ENCODE measurements around the gene PLXND1.
"Not testable (repeated sequence)": the region's sequence is repeated elsewhere in the genome, so short reads cannot be mapped to it uniquely, and the experiment has no call there.

PLXND1 gene

DNA sequence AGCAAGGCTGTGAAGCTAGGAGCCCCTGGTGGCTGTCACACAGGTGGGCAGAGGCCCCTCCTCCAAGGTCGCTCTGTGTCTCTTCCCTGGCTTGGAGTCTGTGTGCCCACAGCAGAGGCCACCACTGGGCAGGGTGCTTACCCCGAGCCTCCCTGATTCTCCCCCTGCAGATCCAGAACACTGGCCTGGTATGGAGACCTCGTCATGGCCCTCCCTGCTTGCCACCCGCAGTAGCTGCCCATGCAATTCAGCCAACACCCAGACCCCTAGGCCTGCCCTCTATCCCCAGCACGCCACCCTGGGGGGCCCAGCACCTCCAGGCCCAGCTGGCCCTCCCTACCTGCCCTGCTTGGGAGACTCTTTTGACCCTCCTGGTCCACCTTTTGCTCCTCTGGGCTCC, 83.5 kb downstream of the PLXND1 start:
- DNase-seq, result no peak

DNA sequence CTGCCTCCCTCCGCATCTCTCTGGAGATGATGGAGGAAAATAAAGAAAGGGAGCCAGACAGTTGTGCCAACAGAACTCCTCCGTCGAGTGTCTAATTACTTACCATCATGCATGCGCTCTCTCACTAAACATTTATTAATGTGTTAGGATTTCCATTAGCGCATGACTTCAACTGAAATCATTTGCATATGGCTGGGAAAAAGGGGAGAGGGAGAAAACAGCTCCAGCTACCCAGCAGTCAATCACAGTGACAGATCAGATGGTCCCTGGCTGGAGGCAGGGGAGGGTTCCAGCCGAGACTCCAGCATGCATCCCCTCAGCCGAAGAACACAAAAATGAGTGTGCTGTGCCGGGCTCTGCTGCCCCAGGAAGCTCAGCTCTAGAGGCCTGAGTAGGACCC, 84.9 kb downstream of the PLXND1 start:
- DNase-seq, result no peak

DNA sequence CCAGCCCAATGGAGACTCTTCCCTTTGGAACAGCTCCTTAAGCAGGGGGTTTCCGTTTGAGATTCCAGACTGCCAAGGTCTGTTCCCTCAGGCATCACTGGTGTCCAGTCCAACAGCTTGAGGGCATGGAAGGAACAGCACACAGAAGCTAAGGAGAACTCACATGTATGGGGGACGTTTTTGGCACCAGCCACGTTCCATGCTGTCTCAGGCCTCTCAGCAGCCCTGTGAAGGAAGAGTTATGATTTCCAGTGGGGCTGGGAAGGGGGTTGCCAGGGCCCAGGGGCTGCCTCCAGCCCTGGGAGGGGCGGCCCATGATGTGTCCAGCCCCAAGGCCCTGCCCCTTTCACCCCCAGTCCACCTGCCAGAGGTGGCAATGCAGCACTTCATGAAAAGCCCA, 85.5 kb downstream of the PLXND1 start:
- DNase-seq, result no peak

DNA sequence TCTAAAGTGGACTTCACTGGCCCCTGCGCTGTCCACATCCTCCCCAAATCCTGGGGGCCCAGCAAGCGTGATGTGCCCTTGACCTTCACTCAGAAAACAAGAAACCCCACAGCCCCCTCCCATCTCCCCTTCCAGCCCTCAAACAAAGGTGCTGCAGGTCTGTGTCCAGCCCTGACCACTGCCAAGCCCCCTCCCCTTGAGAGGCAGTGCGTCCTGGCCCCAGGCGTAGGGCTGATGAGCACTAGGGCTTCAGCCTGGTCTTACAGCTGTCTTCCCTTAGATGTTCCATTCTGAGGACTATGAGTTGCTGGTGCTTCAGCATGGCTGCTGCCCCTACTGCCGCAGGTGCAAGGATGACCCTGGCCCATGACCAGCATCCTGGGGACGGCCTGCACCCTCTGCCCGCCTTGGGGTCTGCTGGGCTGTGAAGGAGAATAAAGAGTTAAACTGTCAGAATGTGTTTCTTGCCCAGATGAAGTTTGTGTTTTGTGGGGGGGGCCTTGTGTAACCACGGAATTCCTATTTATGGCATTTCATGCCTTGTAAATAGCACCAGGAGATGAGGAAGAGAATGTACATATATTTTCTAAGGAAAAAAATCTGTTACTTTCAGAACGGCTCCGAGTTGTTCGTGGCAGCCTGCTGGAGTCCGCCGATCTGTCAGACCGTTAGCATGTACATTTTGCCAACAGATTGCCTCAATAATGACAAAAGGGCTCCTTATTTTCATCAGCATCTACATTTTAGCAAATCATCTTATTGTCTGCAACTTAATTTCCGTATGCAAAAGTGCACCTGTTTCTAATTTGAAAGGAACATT, 86.4 kb downstream of the PLXND1 start:
- no peak for DNase-seq

DNA sequence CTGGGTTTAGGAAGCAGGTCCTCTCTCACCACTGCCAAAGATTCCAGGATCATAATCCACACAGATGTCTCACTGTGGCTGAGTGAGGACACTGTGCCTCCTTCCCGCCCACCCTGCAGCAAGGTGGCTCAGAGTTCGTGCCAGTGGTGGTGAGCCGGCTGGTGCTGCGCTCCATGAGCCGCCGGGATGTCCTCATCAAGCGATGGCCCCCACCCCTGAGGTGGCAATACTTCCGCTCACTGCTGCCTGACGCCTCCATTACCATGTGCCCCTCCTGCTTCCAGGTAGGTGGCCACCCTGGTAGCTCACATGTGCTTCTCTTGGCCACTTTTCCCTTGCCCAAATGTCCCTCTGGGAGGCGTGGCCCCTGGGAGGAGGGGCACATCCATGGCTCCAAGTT, 87.0 kb downstream of the PLXND1 start:
- no peak for DNase-seq

DNA sequence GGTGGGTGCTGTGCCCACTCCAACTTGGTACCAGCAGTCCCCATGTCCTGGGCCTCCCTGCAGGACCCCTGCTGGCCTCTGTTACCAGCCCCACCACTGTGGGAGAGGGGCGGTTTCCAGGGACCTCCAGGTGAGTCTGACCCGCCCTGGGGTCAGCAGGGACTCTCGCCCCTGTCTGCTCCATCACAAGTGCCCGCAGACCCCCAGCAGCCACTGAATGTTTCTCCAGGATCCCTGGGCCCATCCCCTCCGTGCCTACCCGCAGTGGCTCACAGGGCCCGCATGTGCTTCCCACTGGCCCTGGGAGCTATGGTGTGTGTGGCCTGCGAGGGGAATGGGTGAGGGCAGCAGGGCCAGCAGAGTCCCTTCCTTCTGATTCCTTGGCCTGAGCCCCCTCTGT, 87.9 kb downstream of the PLXND1 start:
- DNase-seq, result no peak

DNA sequence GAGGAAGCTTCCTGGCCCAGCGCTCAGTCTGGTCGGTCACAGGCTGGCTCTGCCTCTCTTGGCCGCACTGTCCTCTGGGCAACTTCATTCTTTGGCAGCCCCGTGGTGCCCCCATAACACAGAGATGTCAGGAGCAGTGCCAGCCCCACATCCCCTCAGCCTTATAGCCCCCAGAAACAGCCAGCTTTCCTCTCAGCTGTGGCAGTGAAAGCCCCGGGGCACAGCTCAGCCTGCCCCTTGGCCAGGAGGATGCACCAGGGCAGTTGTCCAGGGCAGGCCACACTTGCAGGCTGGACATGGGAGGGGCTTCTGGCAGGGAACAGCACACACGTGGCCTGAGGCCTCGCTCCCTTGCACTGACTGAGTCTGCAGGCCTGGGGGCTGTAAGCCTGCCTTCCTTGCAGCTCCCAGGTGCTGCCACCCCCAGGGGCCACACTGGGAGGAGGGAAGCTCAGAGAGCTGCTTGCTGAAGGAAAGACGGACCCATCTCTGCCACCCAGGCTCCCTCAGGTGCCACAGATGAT, 88.4 kb downstream of the PLXND1 start:
- DNase-seq, result no peak

DNA sequence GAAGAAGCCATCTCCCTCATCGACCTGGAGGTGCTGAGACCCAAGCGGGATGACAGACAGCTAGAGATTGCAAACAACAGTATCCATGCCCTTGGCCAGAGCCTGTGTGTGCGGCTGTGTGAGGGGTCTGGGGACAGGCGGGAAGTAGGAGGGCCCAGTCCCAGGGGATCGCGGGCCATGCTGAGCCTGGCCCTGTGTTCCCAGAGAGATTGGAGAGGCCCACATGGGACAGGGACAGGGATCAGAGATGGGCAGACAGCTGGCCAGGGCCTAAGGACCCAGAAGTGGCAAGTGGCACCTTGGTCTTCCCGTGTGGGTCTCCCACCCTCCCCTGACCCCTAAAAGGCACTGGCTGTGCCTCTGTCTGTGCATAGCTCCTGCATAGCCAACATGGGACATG, 89.0 kb downstream of the PLXND1 start:
- DNase-seq, result no peak

DNA sequence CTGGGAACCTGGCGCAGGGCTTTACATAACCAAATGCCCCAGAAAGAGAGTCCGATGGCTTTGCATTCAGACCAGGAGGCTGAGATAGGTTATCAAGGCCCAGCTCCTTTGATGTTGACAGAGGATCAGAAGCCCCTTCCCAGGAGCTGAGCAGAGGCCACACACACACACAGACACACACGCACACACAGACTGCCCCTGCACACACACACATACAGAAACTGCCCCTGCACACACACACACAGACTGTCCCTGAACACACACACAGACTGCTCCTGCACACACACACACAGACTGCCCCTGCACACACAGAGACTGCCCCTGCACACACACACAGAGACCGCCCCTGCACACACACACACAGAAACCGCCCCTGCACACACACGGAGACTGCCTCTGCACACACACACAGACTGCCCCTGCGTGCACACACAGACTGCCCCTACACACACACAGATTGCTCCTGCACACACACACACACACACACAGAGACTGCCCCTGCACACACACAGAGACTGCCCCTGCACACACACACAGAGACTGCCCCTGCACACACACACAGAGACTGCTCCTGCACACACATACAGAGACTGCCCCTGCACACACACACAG, 90.5 kb downstream of the PLXND1 start:
- not testable (repeated sequence) for DNase-seq

DNA sequence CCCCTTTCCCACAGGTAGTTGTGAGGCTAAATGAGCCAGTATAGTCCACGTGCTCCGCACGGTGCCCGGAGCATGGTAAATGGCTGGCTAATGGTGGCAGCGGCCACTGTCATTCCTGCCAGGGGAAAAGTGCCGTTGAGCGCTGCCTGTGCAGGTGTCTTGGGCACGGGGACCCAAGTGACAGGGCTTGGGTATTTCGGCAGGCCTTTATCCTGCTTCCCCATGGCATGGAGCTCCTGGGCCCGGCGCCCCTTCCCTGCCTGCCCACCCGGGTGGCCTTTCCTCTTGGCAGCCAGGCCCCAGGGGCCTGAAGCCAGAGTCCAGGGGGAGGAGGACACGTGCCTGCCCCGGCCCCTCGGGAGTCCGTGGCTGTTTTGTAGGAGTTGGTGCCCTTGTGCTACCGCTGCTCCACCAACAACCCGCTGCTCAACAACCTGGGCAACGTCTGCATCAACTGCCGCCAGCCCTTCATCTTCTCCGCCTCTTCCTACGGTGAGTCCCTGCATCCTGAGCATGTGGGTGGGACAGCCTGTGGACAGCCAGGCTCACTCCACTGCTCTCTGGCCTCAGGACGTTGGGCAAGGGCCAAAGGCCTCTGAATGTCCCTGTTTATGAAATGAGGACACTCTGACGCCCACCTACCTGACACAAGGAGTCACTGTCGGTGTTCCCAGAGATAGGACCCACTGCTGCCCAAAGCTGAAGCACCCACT, 91.2 kb downstream of the PLXND1 start:
- not testable (repeated sequence) for DNase-seq

DNA sequence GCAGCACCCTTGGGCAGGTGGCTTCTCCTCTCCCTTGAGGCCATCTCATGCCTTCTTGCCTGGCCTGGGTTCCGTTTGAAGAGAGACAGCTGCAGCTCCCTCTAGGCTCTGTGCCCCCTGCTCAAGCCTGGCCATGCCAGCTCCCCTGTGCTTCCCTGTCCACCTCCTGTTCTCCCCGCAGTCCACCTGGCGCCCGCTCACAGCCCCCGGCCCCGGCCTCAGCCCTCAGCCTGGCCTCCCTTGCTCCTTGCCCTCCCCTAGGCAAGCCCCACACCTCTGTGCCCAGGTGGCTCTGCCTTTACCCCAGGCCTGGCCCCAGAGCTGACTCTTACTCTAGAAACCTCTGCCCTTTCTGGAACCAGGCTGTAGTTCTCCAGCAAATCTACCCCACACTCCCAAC, 91.9 kb downstream of the PLXND1 start:
- no peak for DNase-seq

DNA sequence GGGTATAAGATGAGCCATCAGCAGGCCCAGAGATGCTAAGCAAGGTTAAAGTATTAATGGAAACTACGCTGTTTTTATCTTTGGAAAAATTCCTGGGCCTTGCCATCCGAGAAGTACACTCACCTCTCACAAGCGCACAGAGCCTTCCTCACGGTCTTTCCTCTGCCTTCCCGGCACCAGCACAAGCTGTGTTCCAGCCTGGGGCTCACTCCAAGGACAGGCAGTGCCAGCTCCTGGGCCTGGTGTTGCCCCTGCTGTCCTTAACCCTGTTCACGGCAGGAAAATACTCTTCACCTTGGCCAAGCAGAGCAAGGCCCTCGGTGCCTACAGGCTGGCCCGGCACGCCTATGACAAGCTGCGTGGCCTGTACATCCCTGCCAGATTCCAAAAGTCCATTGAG, 92.4 kb downstream of the PLXND1 start:
- DNase-seq, result no peak

DNA sequence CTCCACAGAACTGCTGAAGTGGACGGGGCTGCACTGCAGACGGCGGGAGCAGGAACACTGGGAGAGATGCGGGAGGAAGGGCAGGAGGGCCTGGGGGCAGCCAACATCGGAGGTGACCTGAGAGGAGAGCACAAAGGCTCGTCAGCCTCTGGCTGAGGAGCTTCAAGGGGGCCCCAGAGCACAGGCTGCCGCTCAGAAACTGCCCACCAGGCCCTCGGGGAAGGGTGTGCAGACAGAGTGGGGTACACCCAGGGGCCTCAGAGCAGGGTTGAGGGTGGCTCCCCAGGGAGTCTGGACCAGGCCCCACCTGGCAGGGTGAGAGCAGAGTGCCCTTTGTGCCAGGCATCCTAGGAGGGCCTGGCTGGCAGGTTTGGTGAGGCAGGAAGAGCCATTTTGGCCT, 92.8 kb downstream of the PLXND1 start:
- no peak for DNase-seq

DNA sequence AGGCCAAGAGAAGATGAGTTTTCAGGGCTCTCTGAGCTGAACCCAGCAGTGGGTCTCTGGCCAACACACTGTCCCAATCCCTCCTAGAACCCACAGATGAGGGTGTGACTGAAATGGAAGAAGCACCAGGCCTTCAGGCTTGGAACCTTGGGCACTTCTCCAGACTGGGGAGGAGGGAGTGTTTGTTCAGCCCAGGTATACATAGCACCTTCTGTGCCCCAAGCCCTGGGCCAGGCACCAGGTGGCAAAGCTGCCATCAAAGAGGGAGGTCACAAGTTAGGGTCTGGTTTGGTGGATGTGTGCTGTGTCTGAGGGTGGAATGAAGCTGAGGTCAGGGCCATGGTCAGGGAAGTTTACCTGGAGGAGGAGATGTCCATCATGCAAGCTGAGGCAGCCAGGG, 93.9 kb downstream of the PLXND1 start:
- no peak for DNase-seq

DNA sequence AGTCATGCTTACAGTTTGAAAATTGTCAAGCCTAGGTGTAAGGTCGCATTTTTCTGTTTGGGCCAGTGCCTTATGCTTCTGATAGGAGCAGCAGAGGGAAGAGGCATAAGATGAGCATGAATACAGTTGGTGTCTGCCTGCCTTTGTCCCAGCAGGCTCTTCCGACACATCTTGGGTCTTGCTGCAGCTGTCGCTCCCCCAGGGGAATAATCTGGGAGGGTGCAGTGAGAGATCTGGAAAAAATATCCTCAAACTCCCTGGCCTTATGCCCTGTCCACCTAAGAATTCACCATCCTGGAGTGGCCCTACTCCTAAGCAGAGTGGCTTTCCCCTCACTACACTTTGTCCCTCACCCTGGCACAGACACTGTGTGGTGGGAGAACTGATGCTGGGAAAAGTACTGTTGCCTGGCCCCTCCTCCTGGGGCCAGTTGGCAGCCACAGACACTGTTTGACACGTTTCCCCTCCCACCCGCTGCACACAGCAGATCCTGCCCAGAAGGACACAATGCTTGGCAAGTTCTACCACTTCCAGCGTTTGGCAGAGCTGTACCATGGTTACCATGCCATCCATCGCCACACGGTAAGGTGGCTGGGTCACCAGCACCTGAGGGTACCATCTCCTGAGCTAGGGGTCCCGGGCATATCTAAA, 99.2 kb downstream of the PLXND1 start:
- no peak for DNase-seq

DNA sequence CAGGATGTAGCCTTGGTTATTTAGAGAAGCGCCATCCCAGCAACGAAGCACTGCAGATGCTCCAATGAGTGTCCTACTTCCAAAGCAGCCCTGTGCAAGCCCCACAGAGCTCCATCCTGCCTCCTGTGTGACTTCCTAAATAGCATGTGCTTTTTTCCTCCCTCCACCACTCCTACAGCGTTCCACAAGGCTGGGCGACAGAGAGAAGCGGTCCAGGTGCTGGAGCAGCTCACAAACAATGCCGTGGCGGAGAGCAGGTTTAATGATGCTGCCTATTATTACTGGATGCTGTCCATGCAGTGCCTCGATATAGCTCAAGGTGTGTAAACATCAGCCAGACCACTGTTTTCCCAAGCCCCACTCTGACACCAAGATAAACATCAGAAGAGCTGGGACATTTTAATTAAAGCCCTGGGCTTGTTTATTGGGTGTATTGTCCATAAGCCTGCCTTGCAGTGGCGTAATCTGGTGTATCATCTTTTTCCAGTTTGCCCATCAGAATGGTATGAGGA, 100.2 kb downstream of the PLXND1 start:
- no peak for DNase-seq

DNA sequence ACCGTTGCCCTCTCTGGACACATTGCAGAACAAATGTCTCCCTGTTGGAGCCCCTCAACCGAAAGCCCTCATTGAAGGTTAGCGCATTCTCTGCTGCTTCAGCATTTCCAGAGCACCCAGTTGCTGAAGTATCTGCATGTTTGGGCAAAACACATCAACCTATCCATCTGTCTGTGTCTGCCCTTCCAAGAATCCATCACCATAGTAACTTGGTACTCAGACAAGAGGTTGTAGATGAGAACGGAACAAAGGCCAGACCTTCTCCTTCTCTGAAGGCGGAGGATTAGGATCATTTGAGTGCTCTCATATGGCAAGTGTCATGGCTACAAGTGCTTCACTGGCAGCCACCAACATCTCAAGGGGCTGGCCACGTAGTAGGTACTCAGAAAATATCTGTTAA, 101.1 kb downstream of the PLXND1 start:
- no peak for DNase-seq
